Fibroblast of skin of scalp (primary cell): ENCODE results near the gene WFS1.

Experiments
- DNase-seq: peaks from one replicate; pipeline ENCODE4 v3.0.0-alpha.2; 2013

Gene WFS1

GRCh38 chr4:6262847-6263487 lies 6.7 kb upstream of the WFS1 start:
- no peak for DNase-seq

DNA sequence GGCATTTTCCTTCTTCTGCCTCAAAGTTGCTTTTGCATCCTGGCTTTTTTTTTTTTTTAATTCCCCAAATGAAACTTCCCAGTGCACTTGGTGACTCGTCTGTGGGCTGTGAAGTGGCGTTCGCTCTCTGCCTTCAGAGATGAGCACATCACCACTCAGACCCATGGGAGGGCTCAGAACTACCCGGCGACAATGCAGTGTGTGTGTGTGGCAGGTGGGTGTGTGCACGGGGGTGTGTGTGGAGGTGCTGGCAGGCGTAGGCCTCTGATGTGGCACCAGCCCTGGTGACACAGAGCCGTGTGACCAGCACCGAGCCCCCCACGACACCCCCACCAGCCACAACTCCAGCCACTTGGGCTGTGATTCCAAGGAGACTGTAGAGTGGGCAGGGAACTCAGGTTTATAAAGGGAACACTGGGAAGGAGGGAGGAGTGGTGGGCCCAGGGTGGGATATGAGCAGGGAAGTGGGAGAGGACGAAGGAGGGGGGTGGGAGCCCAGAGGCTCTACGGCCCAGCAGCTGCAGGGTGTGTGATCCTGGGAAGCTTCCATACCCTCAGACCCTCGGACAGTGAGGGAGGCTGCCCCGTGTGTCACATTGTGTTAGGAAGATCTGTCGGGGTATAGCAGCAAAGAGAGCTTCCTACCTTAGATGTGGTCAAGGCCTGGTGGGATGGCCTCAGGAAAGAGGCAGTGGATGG lies 6.0 kb upstream of the WFS1 start:
- DNase-seq: no peak

DNA sequence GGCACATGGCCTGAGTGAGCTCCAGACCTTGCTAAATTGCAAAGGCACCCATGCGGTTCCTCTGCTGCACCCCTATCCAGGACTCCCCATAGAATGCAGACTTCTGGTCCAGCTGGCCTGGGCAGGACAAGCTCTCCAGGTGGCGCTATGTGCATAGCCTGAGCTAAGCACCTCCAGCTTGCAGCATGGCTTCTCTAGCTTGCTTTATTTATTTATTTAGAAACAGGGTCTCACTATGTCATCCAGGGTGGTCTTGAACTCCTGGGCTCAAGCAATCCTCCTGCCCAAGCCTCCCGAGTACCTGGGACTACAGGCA lies 5.5 kb upstream of the WFS1 start:
- DNase-seq: peak; percentile 31

- no peak for DNase-seq
Measured at GRCh38 chr4:6265546-6265945, 4.1 kb upstream of the WFS1 start.

- DNase-seq: no peak
Measured at GRCh38 chr4:6267573-6267972, 2.1 kb upstream of the WFS1 start.

GRCh38 chr4:6268650-6269615 lies 717 bp upstream of the WFS1 start:
- no peak for DNase-seq

- DNase-seq: peak; percentile 36
Measured at GRCh38 chr4:6270636-6271121, 1.0 kb downstream of the WFS1 start.

DNA sequence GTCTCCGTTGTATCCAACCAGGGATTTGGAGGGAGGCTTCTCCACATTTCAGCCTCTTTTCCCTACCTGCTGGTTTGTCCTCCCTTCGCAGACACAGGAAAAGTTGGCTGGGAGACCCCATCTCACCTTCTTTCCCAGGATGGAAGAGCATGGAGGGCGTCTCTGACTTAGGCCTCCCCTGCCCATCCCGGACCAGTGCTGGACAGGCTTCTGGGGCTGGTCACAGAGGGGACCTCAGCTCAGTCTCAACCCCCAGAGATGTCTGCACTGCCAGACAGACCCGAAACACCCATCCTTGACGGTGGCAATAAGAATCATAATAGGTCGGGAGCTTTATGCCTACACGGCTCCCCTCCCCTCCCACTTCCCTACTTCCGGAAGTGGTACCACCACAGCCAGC lies 1.6 kb downstream of the WFS1 start:
- no peak for DNase-seq

DNA sequence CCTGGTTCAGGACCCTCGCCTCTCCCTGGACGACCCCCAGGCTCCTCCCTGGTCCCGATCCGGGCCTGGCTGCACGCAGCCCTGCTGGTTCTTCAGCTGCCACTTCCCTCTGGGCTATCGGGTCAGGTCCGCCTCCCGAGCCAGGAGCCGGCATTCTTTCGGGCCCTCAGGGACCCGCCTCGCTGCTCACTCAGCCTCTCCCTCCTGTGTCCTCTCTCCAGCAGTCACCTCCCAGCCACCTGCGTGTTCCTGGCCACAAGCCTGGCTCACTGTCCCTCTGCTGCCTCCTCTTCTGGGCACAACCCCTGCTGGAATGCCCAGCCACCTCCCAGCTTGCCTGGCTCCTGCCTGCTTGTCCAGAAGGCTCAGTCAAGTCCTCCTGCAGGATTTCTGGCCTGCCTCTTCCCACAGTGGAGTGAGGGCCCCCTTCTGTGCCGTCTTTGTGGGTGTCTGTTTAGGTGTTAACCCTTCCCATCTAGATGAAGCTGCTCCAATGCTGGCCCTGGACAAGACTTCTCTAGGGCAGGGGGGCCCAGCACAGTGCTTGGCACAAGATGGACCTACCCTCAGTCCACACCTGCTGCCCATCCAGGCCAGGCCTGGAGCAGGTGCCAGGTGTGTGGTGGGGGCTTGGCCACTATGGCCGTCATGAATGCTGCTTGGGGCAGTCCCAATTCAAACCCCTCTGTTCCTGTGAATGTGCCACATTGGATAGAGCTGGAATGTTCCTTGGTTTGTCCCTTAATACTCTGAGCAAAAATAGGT lies 2.2 kb downstream of the WFS1 start:
- DNase-seq: no peak

- DNase-seq: peak; percentile 71
Measured at GRCh38 chr4:6272863-6273660, 3.4 kb downstream of the WFS1 start.

DNA sequence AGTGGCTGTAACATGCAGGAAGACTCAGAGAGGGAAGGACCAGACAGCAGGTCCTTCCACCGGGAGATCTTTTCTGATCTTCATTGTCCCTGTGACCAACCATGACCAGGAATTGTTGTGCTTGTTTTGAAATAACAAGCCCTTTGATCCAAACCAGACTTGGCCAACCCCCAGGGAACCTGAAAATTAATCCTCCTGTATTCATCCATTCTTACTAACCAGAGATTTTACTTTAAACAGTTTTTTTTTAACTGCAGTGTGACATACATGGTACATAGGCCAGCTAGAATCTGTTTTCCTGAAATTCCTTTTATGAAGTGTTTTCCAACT lies 4.0 kb downstream of the WFS1 start:
- no peak for DNase-seq

DNA sequence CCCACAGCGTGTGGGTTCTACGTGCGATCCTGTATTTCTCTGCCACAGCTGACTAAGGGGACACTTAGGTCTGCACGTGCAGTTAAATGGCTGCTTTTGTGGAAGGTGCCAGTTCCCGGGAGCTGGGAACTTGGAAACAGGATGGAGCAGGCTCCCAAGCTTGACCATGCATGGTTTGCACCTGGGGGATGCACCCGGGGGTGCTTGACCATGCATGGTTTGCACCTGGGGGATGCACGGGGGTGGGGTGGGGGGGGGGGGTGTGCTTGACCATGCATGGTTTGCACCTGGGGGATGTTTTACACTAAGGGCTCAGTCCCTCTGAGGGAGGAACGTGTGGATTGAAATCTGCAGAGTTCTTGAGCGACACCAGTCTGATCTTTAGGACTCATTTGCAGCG lies 5.7 kb downstream of the WFS1 start:
- no peak for DNase-seq

GRCh38 chr4:6275898-6276806 lies 6.5 kb downstream of the WFS1 start:
- DNase-seq: no peak

DNA sequence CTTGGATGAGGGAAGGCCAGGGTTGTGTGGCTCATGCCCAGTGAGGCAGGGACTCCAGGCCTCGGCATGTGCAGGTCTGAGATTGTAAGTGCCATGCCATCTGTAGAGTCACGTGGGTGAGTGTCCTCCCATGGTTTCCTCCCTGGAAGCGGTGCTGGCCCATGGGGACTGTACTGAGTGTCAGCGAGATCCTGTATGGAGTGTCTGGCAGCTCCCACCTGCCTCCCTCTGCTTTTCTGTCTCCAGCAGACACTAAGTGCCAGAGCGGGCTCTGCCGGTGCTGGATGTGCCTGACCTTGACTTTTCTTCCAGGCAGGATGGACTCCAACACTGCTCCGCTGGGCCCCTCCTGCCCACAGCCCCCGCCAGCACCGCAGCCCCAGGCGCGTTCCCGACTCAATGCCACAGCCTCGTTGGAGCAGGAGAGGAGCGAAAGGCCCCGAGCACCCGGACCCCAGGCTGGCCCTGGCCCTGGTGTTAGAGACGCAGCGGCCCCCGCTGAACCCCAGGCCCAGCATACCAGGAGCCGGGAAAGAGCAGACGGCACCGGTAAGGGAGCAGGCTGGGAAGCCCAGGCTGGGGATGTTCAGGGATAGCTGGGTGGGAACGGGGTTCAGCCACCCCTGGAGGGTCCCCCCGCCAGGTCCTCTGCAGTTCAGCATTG lies 7.6 kb downstream of the WFS1 start:
- DNase-seq: no peak

- no peak for DNase-seq
Measured at GRCh38 chr4:6277935-6278800, 8.5 kb downstream of the WFS1 start.

GRCh38 chr4:6278801-6279197 lies 9.1 kb downstream of the WFS1 start:
- no peak for DNase-seq

- no peak for DNase-seq
Measured at GRCh38 chr4:6279582-6280289, 10.1 kb downstream of the WFS1 start.

GRCh38 chr4:6280365-6280996 lies 10.8 kb downstream of the WFS1 start:
- DNase-seq: no peak
